ENCODE data around the gene SYMPK.

DNA sequence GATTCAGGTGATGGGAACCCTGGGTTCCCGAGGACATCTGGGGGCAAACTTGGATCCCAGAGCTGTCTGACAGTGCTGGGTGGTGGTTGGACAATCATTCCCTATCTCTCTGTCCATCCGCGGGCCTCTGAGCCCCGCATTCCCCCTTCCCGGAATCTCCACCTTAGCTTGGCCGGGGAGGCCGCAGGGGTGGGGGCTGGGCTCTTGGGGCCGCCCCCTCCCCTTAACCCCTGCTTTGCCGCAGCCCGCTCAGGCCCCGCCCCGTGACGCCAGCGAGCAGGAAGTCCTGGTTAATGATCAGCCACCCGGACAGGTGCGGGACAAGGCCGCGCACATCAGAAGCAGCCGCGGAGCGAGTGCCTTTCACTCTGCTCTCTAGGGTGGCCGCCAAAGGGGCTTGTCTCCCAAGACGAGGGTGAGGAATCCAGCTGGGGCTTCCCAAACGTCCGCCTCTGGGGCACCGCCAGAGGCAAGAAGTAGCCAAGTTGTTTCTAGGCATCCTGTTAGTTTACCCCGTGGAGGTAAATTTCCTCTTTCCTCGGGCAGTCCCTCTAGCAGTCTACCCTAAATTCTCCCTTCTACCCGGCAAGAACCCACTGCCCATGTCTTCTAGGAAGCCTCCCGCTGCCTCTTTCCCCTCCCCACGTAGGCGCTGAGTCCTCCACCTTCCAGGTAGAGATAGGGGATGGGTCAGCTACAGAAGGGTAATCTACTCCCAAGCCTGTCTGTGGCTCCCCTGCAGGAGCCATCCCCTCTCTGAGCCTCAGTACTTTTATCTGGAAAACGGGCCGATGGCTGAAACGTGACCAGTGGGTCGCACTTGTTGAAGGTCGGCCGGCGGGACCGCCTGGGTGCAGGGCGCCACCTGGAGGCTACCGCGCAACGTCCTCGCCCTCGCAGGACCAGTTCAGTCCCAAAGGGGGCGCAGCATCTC lies 20.0 kb upstream of the SYMPK start:
- TF ChIP-seq, protein P1, sequence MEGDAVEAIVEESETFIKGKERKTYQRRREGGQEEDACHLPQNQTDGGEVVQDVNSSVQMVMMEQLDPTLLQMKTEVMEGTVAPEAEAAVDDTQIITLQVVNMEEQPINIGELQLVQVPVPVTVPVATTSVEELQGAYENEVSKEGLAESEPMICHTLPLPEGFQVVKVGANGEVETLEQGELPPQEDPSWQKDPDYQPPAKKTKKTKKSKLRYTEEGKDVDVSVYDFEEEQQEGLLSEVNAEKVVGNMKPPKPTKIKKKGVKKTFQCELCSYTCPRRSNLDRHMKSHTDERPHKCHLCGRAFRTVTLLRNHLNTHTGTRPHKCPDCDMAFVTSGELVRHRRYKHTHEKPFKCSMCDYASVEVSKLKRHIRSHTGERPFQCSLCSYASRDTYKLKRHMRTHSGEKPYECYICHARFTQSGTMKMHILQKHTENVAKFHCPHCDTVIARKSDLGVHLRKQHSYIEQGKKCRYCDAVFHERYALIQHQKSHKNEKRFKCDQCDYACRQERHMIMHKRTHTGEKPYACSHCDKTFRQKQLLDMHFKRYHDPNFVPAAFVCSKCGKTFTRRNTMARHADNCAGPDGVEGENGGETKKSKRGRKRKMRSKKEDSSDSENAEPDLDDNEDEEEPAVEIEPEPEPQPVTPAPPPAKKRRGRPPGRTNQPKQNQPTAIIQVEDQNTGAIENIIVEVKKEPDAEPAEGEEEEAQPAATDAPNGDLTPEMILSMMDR (IDR thresholded peaks at IDR 0.05): peak in 6 of 7 experiments; percentile 71 to 99 (median 94)
- TF ChIP-seq EP300 (IDR thresholded peaks at IDR 0.05): no peak
- peak in 2 of 4 donors; percentile 13 to 19 for TF ChIP-seq POLR2A (IDR thresholded peaks at IDR 0.05)
